HG03571 (cell line): ENCODE measurements around the gene AQP2.

Experiments
- ATAC-seq: cut with Tn5 transposase; IDR thresholded peaks from one replicate; pipeline ENCODE4 v1.9.1; 2021; ENCODE audit not compliant: unreplicated experiment

AQP2 gene

DNA sequence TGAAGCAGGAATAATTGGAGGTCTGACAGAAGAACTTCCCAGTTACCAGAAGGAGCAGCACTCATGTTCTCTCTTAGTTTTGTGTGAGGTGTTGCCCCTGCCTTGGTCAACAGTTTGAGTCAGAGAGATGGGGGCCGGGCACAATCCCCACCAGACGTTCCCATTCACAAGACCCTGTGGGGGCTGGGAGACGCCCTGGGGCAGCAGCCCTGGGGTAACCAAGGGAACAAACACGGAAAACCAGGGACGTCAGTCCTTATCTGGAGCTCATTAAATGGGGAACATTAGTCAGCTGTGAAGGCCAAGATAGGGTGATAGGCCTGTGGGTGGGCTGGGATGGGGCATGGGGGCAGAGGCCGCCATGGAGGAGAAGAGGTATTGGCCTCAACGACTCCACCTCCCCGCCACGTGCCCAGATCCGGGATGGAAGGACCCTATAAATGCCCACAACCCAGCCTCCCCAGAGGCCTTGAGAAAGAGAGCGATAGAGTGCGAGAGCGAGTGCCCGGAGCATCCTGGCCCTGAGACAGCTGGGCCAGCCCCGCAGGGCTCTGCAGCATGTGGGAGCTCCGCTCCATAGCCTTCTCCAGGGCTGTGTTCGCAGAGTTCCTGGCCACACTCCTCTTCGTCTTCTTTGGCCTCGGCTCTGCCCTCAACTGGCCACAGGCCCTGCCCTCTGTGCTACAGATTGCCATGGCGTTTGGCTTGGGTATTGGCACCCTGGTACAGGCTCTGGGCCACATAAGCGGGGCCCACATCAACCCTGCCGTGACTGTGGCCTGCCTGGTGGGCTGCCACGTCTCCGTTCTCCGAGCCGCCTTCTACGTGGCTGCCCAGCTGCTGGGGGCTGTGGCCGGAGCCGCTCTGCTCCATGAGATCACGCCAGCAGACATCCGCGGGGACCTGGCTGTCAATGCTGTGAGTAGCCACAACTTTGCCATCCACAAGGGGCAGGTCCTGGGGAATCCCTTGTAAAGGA lies at the start of gene AQP2:
AQP2 (plus strand) TSS at position 465 of the 979 bp plus-strand sequence; CDS start at position 559, 94 bp downstream.
- ATAC-seq = no peak

- no peak for ATAC-seq
Measured at GRCh38 chr12:49901026-49901425, 49.5 kb upstream of the AQP2 start.

- ATAC-seq = no peak
Measured at GRCh38 chr12:49901986-49902385, 48.6 kb upstream of the AQP2 start.

GRCh38 chr12:49902399-49903350 lies 47.9 kb upstream of the AQP2 start:
- ATAC-seq = no peak

GRCh38 chr12:49903351-49903699 lies 47.2 kb upstream of the AQP2 start:
- no peak for ATAC-seq

DNA sequence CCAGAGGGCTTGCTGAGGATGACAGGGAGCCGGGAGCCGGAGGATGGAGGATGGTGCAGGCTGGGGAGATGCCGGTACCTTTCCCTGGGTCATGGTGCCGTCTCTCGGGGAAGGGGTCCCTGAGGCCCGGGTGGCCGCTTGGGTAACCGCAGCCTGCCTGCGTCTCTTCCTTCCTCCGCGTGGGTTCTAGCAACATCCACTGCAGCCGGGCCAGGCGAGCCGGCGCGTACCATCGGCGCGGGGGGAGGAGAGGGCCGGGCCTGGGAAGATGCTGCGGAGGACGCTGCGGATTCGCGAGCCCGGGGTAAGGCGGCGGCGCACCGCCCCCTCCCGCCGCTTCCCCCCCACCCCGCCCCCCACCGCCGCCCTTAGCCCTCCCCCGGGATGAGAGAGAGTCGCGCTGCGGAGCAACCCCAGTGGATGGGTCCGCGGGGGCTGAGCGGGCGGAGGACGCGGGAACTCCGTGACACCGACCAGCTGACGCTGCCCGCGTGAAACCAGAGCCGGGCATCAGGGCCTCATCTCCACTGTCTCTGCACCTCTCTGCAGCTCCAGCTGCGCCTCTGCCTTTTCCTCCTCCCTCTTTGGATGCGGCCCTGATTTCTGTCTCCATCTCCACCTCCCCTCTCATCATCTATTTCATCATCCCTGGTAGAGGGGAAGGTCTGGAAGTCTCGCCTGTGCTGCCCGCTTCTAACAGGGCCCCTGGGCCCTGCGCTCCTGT lies 46.7 kb upstream of the AQP2 start, which contains the start of gene FAIM2:
FAIM2 (minus strand) TSS at position 201 of the 724 bp plus-strand sequence; CDS start at position 93, 108 bp downstream.
- no peak for ATAC-seq

DNA sequence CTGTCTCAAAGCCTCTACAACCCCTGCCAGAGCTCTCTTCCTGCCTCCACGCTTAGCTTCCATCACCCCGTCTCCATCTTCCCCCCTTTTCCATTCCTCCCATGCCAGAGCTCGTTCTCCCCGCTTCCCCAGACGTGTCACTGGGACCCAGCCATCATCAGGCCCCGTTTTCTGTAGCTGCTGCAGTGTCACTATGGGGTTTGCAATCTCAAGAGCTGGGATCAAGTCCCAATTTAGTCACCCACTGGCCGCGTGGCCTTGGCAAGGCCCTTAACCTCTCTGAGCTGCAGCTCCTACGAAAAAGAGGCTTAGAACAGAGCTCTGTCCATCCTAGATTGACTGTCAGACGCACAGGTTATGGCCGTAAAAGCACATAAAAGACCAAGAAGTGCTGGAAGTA lies 45.9 kb upstream of the AQP2 start:
- no peak for ATAC-seq

DNA sequence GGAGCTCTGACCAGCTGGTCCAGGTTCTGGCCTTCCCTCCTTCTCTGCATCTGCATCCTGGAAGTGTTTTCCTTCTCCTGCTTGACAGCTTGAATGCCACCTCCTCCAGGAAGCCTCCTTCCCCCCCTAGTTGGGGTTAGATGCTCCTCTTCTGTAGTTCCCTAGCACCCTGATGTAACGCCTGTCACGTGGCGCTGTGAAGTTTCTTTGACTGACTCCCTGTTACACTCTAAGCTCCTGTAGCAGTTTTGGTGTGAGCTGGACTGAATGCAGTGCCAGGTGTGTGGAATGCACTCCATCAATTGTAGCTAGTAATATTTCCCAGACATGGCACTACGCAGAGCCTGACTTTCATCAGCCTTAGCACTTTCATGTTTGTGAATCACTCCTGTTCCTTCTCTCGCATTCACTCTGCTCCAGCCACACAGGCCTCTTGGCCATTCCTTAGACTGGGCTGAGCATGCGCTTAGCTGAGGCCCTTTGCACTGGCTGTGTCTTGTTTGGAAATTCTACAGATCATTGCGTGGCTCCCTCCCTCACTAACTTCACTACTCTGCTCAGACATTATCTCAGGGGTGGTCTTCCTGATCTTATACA lies 44.7 kb upstream of the AQP2 start:
- ATAC-seq = no peak

DNA sequence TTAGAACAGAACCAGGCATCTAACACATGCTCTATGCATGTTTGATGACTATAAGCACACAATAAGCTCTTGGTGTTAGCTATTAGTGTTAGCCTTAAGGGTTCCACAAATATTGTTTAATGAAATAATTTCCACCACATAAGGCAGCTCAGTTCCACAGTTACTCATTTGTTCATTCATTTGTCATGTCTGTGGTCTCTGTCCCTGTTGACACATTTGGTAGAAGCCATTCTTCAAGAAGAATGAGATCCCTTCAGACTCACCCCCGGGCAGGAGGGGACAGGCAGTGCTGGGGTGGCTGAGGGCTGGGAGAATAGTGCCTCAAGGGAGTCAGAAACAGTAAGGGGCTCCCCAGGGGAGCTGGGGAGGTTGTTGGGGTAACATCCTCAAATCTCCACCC lies 43.2 kb upstream of the AQP2 start:
- ATAC-seq = no peak

GRCh38 chr12:49909356-49909755 lies 41.2 kb upstream of the AQP2 start:
- no peak for ATAC-seq

GRCh38 chr12:49909826-49910225 lies 40.7 kb upstream of the AQP2 start:
- no peak for ATAC-seq

DNA sequence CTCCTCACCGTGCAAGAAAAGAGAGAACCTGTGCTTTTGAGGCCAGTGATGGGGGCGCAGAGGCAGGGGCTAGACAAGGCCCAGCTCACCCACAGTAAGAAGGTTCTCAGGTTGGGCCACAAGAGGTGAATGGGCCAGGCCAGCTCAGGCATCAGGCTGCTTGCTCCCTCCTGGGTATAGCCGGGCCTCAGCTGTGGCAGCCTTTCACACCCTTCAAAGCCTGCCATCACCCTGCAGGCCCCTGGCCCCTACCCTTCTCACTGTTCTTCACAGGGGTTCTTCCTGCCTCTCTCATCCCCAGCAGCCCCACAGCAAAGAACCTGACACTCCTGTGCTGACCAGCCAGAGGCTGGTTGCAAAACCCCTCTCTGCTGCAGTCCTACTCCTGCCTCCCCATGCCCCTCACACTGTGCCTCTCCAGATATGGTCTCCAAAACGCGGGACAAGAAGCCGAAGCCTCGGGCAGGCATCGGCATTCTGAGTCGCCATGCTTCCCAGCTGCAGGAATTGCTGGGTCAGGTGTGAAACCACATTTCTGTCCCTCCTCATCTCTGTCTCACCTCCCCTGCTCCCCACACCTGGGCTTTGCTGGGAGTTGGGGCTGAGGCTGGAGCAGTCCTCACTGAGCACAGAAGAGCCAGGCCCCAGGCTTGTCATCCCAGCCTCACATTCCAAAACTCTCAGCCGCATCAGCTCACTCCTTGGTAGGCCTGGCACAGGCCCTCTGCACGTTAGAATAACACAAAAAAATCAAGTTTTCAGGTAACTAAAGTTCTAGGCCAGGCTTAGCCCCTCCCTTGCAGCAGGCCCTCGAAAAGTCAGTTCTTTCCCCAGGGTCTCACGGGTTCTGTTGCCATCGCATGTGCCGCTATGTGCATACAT lies 40.0 kb upstream of the AQP2 start:
- ATAC-seq = no peak

DNA sequence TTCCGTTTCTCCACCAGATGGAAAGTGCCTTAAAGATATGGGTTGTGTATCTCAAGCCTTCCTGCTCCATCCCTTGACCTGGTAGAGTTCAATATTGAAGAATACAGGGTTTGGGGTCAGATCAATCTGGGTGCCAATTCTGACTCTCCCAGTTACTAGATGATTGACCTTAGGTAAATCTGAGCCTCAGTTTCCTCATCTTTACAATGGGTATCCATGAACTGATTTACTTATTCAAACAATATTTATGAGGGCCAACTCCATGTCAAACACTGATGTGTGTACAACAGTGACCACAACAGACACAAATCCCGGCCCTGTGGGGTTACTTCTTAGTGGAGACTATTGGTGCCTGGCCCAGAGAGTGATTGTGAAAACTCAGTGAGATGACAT lies 39.3 kb upstream of the AQP2 start:
- ATAC-seq = no peak

- no peak for ATAC-seq
Measured at GRCh38 chr12:49912345-49913255, 37.9 kb upstream of the AQP2 start.

DNA sequence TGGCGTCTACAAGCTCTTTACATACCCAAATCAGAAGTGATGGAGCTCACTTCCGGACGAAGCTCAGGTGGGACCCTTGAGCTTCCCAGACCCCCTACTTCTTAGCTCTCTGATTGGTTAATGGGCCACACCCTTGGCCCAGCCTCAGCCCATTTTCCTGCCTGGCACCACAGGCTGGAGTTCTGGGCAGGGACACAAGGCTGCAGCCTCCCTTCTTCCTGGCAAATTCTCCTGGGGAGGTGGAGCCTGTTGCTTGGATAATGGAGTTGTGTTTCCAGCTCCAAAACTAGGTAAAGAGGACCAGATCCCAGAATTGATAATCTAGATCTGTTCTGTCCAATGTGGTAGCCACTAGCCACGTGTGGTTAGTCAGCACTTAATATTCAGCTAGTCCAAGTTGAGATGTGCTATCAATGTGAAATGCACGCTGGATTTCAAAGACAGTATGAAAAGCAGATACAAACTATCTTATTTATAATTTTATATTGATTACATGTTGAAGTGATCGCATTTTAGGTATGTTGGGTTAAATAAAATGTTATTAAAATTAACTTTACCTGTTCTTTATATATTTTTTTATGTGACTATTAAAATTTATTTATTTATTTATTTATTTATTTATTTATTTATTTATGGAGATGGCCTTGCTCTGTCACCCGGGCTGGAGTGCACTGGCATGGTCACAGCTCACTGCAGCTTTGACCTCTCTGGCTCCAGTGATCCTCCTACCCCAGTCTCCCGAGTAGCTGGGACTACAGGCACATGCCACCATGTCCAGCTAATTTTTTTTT lies 34.2 kb upstream of the AQP2 start:
- ATAC-seq = no peak

GRCh38 chr12:49917166-49917787 lies 33.3 kb upstream of the AQP2 start:
- ATAC-seq = no peak

DNA sequence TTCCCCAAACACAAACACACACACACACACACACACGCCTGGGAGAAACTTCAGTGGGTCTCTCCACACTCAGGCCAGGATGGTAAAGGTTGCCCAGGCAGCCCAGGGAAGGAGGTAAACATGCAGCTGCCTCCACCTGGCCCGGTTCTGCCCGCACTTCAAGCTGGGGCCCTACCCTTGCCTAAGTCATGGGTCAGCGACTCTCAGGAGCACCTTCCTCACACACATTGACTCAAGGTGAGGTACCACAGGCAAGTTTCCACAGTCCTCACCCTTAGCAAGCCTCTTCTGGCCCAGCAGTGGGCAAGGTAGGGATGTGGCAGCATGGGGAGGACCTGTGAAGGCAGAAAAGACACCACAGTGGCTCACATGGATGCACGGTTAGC lies 32.8 kb upstream of the AQP2 start:
- ATAC-seq = no peak
